ENCODE measurements around the gene ANK3. TPM values are rescaled to one million over a fixed set of nuclear protein-coding genes. Genes with fewer than 3 reads are reported as not detected.

Gene ANK3
- total RNA-seq, 4 donors from 2014 or later = 125 to 171 (median 149) TPM

- H3K27ac ChIP-seq = no peak overlapping the region
- no peaks in the 10 kb centered on the region for H3K9me3 ChIP-seq
- no peaks in the 10 kb centered on the region for H3K36me3 ChIP-seq
- no peaks in the 10 kb centered on the region for H3K27me3 ChIP-seq
- H3K4me1 ChIP-seq = no peaks in the 10 kb centered on the region
- in situ Hi-C loops (cut with MboI; ENCODE audit: low sequenced_read_pairs in 4 of 4) (no loop called here), intact Hi-C loops (cut with DNase I; ENCODE audit: low total_unique reads) (no loop called here)
- no peak for ATAC-seq
- no peak for TF ChIP-seq POLR2A (IDR thresholded peaks at IDR 0.05)
- TF ChIP-seq, protein P1, sequence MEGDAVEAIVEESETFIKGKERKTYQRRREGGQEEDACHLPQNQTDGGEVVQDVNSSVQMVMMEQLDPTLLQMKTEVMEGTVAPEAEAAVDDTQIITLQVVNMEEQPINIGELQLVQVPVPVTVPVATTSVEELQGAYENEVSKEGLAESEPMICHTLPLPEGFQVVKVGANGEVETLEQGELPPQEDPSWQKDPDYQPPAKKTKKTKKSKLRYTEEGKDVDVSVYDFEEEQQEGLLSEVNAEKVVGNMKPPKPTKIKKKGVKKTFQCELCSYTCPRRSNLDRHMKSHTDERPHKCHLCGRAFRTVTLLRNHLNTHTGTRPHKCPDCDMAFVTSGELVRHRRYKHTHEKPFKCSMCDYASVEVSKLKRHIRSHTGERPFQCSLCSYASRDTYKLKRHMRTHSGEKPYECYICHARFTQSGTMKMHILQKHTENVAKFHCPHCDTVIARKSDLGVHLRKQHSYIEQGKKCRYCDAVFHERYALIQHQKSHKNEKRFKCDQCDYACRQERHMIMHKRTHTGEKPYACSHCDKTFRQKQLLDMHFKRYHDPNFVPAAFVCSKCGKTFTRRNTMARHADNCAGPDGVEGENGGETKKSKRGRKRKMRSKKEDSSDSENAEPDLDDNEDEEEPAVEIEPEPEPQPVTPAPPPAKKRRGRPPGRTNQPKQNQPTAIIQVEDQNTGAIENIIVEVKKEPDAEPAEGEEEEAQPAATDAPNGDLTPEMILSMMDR (IDR thresholded peaks at IDR 0.05 in 4 of 5, conservative IDR thresholded peaks at IDR 0.05 in 1 of 5) = no peak
- no peak overlapping the region for H3K4me3 ChIP-seq
- no peak for DNase-seq
Measured at GRCh38 chr10:60347270-60347669, 42.4 kb downstream of the ANK3 start.

- no peaks in the 10 kb centered on the region for H3K9me3 ChIP-seq
- no peaks in the 10 kb centered on the region for H3K36me3 ChIP-seq
- H3K27me3 ChIP-seq = no peaks in the 10 kb centered on the region
- no peak for TF ChIP-seq POLR2A (IDR thresholded peaks at IDR 0.05)
- TF ChIP-seq, protein P1 (IDR thresholded peaks at IDR 0.05 in 4 of 5, conservative IDR thresholded peaks at IDR 0.05 in 1 of 5) = no peak
- intact Hi-C loops (cut with DNase I; ENCODE audit: low total_unique reads) = no loop called here
- H3K4me3 ChIP-seq = no peak overlapping the region
- in situ Hi-C loops (cut with MboI; ENCODE audit: low sequenced_read_pairs in 4 of 4) = no loop called here
- H3K4me1 ChIP-seq = no peaks in the 10 kb centered on the region
- no peak for DNase-seq
- ATAC-seq = no peak
- H3K27ac ChIP-seq = no peak overlapping the region
Measured at GRCh38 chr10:60346661-60347060, 43.0 kb downstream of the ANK3 start.

DNA sequence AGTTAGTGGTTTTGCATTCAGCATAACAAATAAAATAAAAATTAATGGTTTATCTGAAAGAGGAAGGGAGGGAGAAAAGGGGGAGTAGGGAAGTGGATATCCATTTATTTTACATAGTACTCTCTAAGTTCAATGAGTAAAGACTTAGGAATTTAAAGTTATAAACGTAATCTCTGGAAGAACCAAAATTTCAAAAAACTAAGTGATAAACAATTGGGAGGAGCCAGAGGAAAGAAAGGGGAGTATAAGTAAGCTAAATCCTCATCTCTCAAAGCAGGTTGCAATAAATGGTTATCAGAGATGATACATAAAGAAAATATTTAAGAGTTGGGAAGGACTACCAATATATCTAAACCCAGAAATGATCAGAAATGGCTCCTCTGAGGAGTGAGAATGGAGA is 46.4 kb downstream of the ANK3 start:
- in situ Hi-C loops (cut with MboI; ENCODE audit: low sequenced_read_pairs in 4 of 4) (no loop called here), intact Hi-C loops (cut with DNase I; ENCODE audit: low total_unique reads) (no loop called here)
- Histone ChIP-seq H3K9me3 (no peaks in the 10 kb centered on the region), H3K27me3 (no peaks in the 10 kb centered on the region), H3K4me1 (no peaks in the 10 kb centered on the region), H3K4me3 (no peak overlapping the region), H3K36me3 (no peaks in the 10 kb centered on the region), H3K27ac (no peak overlapping the region)
- TF ChIP-seq, protein P1 (IDR thresholded peaks at IDR 0.05 in 4 of 5, conservative IDR thresholded peaks at IDR 0.05 in 1 of 5) = no peak
- no peak for TF ChIP-seq POLR2A (IDR thresholded peaks at IDR 0.05)
- ATAC-seq (no peak), DNase-seq (no peak)

DNA sequence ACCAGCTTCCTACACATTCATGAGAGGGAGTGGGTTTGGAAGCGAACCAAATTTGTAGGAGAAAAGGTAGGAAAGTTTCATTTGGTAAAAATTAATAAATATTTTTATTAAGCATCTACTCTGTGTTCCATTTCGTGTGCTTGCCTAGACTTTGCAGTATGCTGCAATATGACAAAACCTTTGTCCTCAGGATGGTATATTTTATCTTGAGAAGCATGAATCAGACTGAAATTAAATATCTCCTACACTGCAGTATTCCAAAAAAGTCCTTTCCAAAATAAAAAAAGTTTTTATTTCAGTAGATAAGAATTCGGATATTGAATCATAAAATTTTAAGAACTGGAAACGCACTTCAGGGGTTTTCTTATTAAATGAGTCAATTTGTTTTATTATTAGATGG is 47.7 kb downstream of the ANK3 start:
- no peaks in the 10 kb centered on the region for H3K36me3 ChIP-seq
- no peaks in the 10 kb centered on the region for H3K27me3 ChIP-seq
- no peaks in the 10 kb centered on the region for H3K4me1 ChIP-seq
- in situ Hi-C loops (cut with MboI; ENCODE audit: low sequenced_read_pairs in 4 of 4) (no loop called here), intact Hi-C loops (cut with DNase I; ENCODE audit: low total_unique reads) (no loop called here)
- no peak overlapping the region for H3K4me3 ChIP-seq
- no peaks in the 10 kb centered on the region for H3K9me3 ChIP-seq
- ATAC-seq (no peak), DNase-seq (no peak)
- TF ChIP-seq, protein P1 (IDR thresholded peaks at IDR 0.05 in 4 of 5, conservative IDR thresholded peaks at IDR 0.05 in 1 of 5) = no peak
- TF ChIP-seq POLR2A (IDR thresholded peaks at IDR 0.05) = no peak
- H3K27ac ChIP-seq = no peak overlapping the region

GRCh38 chr10:60340973-60341372 is 48.7 kb downstream of the ANK3 start:
- no peaks in the 10 kb centered on the region for H3K9me3 ChIP-seq
- TF ChIP-seq POLR2A (IDR thresholded peaks at IDR 0.05) = no peak
- TF ChIP-seq, protein P1 (IDR thresholded peaks at IDR 0.05 in 4 of 5, conservative IDR thresholded peaks at IDR 0.05 in 1 of 5) = no peak
- no peak for ATAC-seq
- H3K4me3 ChIP-seq = no peak overlapping the region
- H3K27ac ChIP-seq = no peak overlapping the region
- in situ Hi-C loops (cut with MboI; ENCODE audit: low sequenced_read_pairs in 4 of 4) (no loop called here), intact Hi-C loops (cut with DNase I; ENCODE audit: low total_unique reads) (no loop called here)
- no peaks in the 10 kb centered on the region for H3K27me3 ChIP-seq
- H3K36me3 ChIP-seq = no peaks in the 10 kb centered on the region
- no peaks in the 10 kb centered on the region for H3K4me1 ChIP-seq
- DNase-seq = no peak
